Stimulated activated CD4-positive, alpha-beta T cell treated with anti-CD3 and anti-CD28 coated beads, Interleukin-4, amount 100 ng/mL, for 1 hour (primary cell): ENCODE measurements around the gene DEAF1.

ENCODE experiments used
- DNase-seq: peaks from one replicate; pipeline ENCODE4 v3.0.0-alpha.2; 2020

DEAF1 gene

GRCh38 chr11:611001-611996, 83.7 kb downstream of the DEAF1 start:
- no peak for DNase-seq

DNA sequence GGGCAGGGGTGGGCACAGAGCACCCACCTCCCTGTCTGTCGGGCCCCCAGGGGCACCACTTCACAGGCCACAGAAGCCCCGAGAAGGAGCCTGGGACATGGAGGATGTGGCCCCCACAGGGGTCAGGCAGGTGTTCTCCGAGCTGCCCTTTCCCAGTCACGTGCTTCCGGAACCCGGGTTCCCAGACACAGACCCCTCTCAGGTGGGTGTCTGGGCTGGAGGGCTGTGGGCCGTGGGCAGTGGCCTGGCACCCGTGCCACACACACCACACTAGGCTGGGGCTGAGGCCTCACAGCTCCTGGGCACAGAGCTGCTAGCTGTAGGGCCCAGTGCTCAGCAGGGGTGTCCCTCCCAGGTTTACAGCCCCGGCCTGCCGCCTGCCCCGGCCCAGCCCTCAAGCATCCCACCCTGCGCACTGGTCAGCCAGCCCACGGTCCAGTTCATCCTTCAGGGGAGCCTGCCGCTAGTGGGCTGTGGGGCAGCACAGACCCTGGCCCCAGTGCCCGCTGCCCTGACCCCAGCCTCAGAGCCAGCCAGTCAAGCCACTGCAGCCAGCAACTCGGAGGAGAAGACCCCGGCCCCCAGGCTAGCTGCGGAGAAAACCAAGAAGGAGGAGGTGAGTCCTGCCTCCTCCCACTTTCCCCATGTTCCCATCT, 84.7 kb downstream of the DEAF1 start:
- no peak for DNase-seq

- no peak for DNase-seq
These were observed 85.6 kb downstream of the DEAF1 start for GRCh38 chr11:609341-609811.

GRCh38 chr11:608791-609251, 86.2 kb downstream of the DEAF1 start:
- DNase-seq, result no peak

DNA sequence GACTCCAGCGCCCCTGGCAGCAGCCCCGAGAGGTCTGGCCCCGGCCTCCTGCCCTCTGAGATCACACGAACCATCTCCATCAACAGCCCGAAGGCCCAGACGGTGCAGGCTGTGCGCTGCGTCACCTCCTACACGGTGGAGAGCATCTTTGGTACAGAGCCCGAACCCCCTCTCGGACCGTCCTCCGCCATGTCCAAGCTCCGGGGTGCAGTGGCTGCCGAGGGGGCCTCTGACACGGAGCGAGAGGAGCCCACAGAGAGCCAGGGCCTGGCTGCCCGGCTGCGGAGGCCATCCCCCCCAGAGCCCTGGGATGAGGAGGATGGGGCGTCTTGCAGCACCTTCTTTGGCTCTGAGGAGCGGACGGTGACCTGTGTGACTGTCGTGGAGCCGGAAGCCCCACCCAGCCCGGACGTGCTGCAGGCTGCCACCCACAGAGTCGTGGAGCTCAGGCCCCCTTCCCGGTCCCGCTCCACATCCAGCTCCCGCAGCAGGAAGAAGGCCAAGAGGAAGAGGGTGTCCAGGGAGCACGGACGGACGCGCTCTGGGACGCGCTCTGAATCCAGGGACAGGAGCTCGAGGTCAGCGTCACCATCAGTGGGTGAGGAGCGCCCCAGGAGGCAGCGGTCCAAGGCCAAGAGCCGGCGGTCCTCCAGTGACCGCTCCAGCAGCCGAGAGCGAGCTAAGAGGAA, 86.9 kb downstream of the DEAF1 start:
- no peak for DNase-seq

DNA sequence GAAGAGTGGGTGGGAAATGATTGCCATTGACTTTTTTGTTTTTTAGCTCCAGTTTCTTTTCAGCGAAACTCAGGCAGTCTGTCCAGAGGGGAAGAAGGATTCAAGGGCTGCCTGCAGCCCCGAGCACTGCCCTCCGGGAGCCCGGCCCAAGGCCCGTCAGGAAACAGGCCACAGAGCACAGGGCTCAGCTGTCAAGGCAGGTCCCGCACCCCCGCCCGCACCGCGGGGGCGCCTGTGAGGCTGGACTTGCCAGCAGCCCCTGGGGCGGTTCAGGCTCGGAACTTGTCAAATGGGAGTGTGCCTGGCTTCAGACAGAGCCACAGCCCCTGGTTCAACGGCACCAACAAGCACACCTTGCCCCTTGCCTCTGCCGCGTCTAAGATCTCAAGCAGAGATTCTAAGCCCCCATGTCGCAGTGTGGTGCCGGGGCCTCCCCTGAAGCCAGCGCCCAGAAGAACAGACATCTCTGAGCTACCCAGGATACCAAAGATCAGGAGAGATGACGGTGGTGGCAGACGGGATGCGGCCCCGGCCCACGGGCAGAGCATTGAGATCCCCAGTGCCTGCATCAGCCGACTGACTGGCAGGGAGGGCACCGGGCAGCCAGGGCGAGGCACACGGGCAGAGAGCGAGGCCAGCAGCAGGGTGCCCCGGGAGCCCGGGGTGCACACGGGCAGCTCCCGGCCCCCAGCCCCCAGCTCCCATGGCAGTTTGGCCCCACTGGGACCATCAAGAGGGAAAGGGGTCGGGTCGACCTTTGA, 87.8 kb downstream of the DEAF1 start:
- no peak for DNase-seq

GRCh38 chr11:606245-606644, 88.8 kb downstream of the DEAF1 start:
- DNase-seq, result no peak

DNA sequence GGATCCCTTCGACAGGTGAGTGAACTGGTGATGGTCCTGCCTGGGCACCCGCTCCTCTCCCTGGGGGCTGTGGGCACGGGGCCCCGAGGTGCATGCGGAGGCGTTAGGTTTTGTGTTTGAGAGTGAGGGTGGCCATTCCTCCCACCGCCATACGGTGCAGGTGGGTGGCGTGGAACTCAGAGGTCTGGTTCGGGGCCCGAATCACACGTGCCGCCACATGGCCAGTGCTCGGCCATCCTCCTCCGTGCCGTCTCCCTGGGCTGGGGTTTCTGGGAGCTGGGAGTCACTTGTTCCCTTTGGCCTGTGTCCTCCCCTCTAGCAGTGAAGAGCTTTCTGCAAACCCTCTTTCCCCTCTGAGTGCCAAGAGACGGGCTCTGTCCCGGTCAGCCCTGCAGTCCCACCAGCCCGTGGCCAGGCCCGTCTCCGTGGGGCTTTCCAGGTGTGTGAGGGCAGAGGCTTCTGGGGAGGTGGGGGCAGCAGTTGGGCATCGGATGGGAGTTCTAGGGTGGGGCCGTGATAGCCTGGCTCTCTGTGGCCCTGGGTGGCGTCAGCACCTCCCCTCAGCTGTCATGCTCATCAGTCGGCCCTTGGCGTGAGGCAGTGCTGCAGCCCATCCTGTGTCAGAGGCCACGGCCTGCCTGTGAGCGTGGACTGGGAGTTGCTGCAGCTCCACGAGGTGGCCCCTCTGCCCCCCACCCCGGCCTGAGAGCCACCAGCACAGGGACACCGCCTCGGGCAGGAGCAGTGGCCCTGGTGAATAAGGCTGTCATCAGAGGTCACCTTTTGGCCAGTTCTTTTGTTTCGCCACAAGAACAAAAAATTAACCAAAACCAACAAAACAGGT, 89.5 kb downstream of the DEAF1 start:
- no peak for DNase-seq

DNA sequence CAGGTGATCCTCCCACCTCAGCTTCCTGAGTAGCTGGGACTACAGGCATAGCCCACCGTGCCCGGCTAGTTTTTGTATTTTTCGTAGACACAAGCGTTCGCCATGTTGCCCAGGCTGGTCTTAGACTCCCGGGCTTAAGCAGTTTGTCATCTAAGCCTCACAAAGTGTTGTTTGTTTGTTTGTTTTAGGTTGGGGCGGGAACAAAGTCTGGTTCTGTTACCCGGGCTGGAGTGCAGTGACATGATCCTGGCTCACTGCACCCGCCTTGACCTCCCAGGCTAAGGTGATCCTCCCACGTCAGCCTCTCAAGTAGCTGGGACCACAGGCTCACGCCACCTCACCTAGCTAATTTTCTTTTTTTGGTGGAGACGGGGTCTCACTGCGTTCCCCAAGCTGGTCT, 91.9 kb downstream of the DEAF1 start:
- no peak for DNase-seq

- DNase-seq, result no peak
These were observed 93.3 kb downstream of the DEAF1 start for GRCh38 chr11:601573-602245.

GRCh38 chr11:598005-598680, 96.9 kb downstream of the DEAF1 start:
- DNase-seq, result no peak

DNA sequence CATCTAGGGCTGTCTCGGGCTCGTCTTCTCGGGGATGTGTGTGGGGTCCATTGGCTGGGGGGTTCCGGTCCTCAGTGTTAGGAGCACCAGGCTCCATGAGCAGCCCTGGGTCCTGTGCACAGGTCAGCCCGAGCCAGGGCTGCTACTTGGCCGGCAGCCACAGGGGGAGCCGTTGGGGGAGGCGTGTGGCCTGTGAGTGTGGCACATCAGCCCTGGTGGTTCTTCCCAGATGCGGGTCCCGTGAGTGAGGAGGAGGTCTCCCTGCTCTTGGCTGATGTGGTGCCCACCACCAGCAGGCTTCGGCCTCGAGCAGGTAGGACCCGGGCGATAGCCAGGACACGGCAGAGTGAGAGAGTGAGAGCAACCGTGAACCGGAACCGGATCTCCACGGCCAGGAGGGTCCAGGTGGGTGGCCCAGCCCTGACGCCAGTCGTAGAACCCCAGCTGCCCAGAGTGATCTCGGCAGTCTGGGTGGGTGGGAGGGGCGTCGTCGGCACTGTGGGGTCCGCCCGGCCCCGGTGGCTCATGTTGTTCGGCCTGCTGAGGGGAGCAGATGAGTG, 97.8 kb downstream of the DEAF1 start:
- no peak for DNase-seq

DNA sequence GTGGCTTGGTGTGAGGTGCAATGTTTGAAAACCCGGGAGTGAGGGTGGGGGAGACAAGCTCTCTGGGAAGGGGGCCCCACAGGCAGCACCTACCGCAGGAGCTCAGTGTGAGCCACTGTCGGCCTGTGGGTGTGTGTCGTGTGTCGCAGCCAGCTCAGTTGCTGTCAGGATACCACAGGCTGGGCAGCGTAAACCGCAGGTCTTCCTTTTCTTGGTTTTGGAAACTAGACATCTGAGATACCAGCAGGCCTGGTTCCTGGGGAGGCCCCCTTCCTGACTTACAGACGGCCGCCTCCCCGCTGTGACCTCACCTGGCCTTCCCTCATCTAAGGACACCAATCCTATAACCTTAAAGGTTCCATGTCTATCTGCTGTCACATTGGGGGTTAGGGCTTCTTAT, 98.6 kb downstream of the DEAF1 start:
- no peak for DNase-seq

- DNase-seq, result no peak
These were observed 99.6 kb downstream of the DEAF1 start for GRCh38 chr11:595400-595799.
